ENCODE data around the gene WDR38.

DNA sequence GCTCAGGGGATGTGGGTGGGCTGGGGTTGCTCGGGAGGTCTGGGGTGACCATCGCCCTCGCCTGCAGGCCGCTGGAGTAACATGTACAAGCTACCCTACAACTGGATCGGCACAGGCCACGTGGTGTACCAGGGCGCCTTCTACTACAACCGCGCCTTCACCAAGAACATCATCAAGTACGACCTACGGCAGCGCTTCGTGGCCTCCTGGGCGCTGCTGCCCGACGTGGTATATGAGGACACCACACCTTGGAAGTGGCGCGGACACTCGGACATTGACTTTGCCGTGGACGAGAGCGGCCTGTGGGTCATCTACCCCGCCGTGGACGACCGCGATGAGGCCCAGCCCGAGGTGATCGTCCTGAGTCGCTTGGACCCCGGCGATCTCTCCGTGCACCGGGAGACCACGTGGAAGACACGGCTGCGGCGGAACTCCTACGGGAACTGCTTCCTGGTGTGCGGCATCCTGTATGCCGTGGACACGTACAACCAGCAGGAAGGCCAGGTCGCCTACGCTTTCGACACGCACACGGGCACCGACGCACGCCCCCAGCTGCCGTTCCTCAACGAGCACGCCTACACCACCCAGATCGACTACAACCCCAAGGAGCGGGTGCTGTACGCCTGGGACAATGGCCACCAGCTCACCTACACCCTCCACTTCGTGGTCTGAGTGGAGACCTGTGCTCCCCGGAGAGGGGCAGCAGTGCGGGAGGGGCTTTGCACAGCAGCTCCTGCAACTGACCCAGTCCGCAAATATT, 43.3 kb upstream of the WDR38 start:
- TF ChIP-seq KLF13 (CRISPR knock-in tag; IDR thresholded peaks at IDR 0.05) (no peak), JUN (CRISPR knock-in tag; IDR thresholded peaks at IDR 0.05) (no peak)
